Gastrocnemius medialis (tissue), 4 donors: ENCODE results near the gene POU5F1.

ENCODE experiments used
- CTCF ChIP-seq, 5 experiments: fragments of 450-650 bp in 3 of 5; fragments of 200-600 bp in 2 of 5; sonication (generic) in 2 of 5; IDR thresholded peaks in 4 of 5; conservative IDR thresholded peaks in 1 of 5; 1 replicate in 4 of 5; 2 replicates in 1 of 5; pipeline ENCODE4 v1.5.1; 2016 to 2019; ENCODE audit warnings: antibody characterized with exemption in 5 of 5, mild to moderate bottlenecking in 3 of 5, moderate library complexity in 3 of 5
- POLR2A ChIP-seq, 2 donors: fragments of 450-650 bp; IDR thresholded peaks; one replicate each; pipeline ENCODE4 v1.6.1; 2017; ENCODE audit warnings: antibody characterized with exemption in 2 of 2, mild to moderate bottlenecking in 2 of 2, moderate library complexity in 2 of 2

DNA sequence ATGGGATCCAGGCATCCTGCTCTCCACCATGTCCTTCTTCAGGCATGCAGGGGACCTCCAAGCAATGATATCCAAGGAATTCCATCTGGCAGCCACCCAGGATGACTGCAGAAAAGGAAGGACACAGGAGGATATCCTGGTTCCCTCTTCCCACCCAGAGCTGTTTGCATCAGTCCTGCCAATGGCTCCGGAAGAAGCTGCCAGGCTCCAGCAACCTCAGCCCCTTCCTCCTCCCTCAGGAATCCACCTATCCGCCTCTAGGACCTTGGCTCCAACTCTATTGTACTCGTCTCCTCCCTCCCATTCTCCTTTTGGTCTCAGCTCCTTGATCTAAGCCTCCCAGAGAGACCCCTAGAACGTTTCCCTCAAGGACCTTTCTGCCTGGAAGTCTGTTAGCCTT lies 30.9 kb downstream of the POU5F1 start:
- TF ChIP-seq CTCF (IDR thresholded peaks at IDR 0.05 in 4 of 5, conservative IDR thresholded peaks at IDR 0.05 in 1 of 5) (no peak), POLR2A (IDR thresholded peaks at IDR 0.05) (no peak)
